Smooth muscle cell (in vitro differentiated cells): Measurements from ENCODE around the gene MGAT5. TPM values are rescaled to one million over a fixed set of nuclear protein-coding genes. Genes with fewer than 3 reads are reported as not detected.

Experiments
- DNase-seq: peaks from one replicate; lab custom pipeline; 2025; ENCODE audit not compliant: unreplicated experiment; lab: John Stamatoyannopoulos, UW
- H2AFZ ChIP-seq: fragments of 200-600 bp; sonication (generic); 2 replicates; pipeline ENCODE4 v1.6.0; 2016; ENCODE audit warnings: antibody characterized with exemption, low read depth, mild to moderate bottlenecking
- H3F3A ChIP-seq: fragments of 200-600 bp; sonication (generic); 2 replicates; pipeline ENCODE4 v1.6.0; 2017; ENCODE audit warnings: antibody characterized with exemption, low read depth
- H3K27ac ChIP-seq: fragments of 200-600 bp; sonication (generic); 2 replicates; pipeline ENCODE4 v1.5.1; 2016; ENCODE audit warnings: low read depth, mild to moderate bottlenecking
- H3K27me3 ChIP-seq: fragments of 200-600 bp; sonication (generic); 2 replicates; pipeline ENCODE4 v1.6.1; 2016; ENCODE audit warnings: low read depth, mild to moderate bottlenecking
- H3K36me3 ChIP-seq: fragments of 200-600 bp; sonication (generic); 2 replicates; pipeline ENCODE4 v1.5.1; 2016; ENCODE audit warnings: low read depth
- H3K4me1 ChIP-seq: fragments of 200-600 bp; sonication (generic); 2 replicates; pipeline ENCODE4 v1.5.1; 2016; ENCODE audit warnings: low read depth
- H3K4me2 ChIP-seq: fragments of 200-600 bp; sonication (generic); 2 replicates; pipeline ENCODE4 v1.6.0; 2016; ENCODE audit warnings: mild to moderate bottlenecking
- H3K4me3 ChIP-seq: fragments of 200-600 bp; sonication (generic); 2 replicates; pipeline ENCODE4 v1.5.1; 2016; ENCODE audit warnings: mild to moderate bottlenecking
- H3K79me2 ChIP-seq: fragments of 200-600 bp; sonication (generic); 2 replicates; pipeline ENCODE4 v1.6.0; 2016; ENCODE audit warnings: low read depth, mild to moderate bottlenecking
- H3K9ac ChIP-seq: fragments of 200-600 bp; sonication (generic); 2 replicates; pipeline ENCODE4 v1.6.0; 2016; ENCODE audit warnings: low read depth
- H3K9me3 ChIP-seq: fragments of 200-600 bp; sonication (generic); replicated peaks from 2 replicates; pipeline ENCODE4 v1.5.1; 2016; ENCODE audit warnings: low read depth
- H4K20me1 ChIP-seq: fragments of 200-600 bp; sonication (generic); 2 replicates; pipeline ENCODE4 v1.6.0; 2016; ENCODE audit warnings: low read depth
- WGBS: methylation state at CpG from one replicate; pipeline ENCODE4 v1.1.7; 2016; ENCODE audit warnings: low lambda C conversion rate; 5-methylcytosine and 5-hydroxymethylcytosine counted together
- polyA plus RNA-seq: library from polyadenylated mRNA; unstranded; fragments of >200 nt; fragmentation: Nextera tagmentation; extraction: Ambion mirVana; gene quantifications from 2 replicates; pipeline ENCODE4 v1.2.1, GENCODE V29; 2016
- total RNA-seq: library from RNA; depleted of rRNA; stranded (reverse); fragments of >200 nt; gene quantifications from 2 replicates; pipeline ENCODE4 v1.2.3, GENCODE V29; 2014
- TF ChIP-seq, protein P1 (sequence below): fragments of 200-600 bp; sonication (generic); IDR thresholded peaks from 2 replicates; pipeline ENCODE4 v1.5.1; 2017; ENCODE audit warnings: borderline replicate concordance, mild to moderate bottlenecking, antibody characterized with exemption; ENCODE audit not compliant: insufficient read depth, poor library complexity, severe bottlenecking

Gene MGAT5
- total and polyA plus RNA-seq, 2 experiments from 2014 or later, result 4.5 to 33.8 TPM

DNA sequence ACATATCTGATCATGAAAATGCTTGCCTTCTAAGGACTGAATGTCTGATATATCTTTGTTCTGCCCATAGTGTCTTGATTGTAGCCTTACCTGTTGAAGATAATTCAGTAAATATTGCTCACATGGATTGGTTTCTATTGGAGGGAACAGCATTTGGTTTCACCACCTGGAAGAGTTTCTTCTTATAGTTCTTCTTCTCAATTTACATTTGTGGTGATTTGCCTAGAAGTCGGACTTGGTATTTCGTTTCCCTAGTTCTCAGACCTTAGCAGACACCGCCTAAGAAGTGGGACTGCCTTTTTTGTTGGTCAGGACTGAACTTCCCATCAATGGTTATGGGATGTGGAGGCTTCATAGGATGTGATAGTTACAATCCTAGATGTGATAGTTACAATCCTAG is 20.2 kb downstream of the MGAT5 start:
- no peak for DNase-seq
- Histone ChIP-seq H3K9ac (no peak overlapping the region), H3F3A (no peaks in the 10 kb centered on the region), H3K4me1 (no peaks in the 10 kb centered on the region), H3K9me3 (no peaks in the 10 kb centered on the region), H2AFZ (no peak overlapping the region), H3K4me3 (no peak overlapping the region), H3K79me2 (no peaks in the 10 kb centered on the region), H3K27ac (no peak overlapping the region), H3K36me3 (no peaks in the 10 kb centered on the region), H3K27me3 (no peaks in the 10 kb centered on the region), H3K4me2 (no peak overlapping the region), H4K20me1 (no peaks in the 10 kb centered on the region)
- WGBS, result 99% methylated on average over 3 of the region's 3 CpGs
- TF ChIP-seq, protein P1, sequence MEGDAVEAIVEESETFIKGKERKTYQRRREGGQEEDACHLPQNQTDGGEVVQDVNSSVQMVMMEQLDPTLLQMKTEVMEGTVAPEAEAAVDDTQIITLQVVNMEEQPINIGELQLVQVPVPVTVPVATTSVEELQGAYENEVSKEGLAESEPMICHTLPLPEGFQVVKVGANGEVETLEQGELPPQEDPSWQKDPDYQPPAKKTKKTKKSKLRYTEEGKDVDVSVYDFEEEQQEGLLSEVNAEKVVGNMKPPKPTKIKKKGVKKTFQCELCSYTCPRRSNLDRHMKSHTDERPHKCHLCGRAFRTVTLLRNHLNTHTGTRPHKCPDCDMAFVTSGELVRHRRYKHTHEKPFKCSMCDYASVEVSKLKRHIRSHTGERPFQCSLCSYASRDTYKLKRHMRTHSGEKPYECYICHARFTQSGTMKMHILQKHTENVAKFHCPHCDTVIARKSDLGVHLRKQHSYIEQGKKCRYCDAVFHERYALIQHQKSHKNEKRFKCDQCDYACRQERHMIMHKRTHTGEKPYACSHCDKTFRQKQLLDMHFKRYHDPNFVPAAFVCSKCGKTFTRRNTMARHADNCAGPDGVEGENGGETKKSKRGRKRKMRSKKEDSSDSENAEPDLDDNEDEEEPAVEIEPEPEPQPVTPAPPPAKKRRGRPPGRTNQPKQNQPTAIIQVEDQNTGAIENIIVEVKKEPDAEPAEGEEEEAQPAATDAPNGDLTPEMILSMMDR, result no peak

- Histone ChIP-seq H3K9me3 (no peaks in the 10 kb centered on the region), H3K4me1 (no peaks in the 10 kb centered on the region), H4K20me1 (no peaks in the 10 kb centered on the region), H3K4me2 (no peak overlapping the region), H3F3A (no peaks in the 10 kb centered on the region), H3K9ac (no peak overlapping the region), H2AFZ (no peak overlapping the region), H3K4me3 (no peak overlapping the region), H3K79me2 (no peaks in the 10 kb centered on the region), H3K36me3 (no peaks in the 10 kb centered on the region), H3K27ac (no peak overlapping the region), H3K27me3 (no peaks in the 10 kb centered on the region)
- no peak for DNase-seq
- 86% methylated on average over 7 of the region's 7 CpGs for WGBS
- TF ChIP-seq, protein P1, result no peak
These were observed 21.4 kb downstream of the MGAT5 start for GRCh38 chr2:134275058-134275862.

DNA sequence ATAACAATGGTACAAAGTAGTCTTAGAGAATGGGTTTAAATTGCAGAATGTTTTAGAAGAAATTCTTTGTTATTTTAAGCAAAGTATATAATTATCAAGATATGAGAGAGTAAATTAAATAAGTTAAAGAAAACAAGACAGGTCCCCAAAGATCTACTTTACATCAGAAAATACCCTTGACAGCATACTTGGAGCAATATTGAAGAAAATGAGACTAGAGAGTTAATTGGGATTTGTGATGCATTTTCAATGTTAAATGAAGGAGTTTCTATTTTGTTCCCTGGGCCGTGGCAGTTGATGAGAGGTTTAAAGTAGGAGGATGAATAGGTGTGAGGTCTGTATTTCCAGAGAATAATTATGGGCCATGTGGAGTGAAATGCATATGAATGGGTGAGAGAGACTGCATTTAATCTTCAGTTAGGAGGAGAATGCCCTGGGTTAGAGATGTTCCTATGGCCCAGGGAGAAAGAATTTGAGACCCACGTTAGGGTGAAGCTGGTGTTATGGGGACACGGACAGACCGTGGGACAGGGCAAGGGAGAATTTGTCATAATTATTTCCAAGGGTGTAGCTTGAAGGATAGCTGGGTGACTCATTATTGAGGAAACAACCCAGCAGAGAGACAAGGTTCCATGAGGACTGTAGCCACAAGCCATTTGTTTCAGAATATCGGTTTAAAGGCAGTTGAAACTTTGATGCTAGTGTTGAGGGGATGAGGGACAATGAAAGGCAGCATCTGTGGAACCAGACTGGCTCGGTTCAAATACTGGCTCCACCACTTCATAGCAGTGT is 22.7 kb downstream of the MGAT5 start:
- no peaks in the 10 kb centered on the region for H3K4me1 ChIP-seq
- WGBS, result 61% methylated on average over 6 of the region's 6 CpGs
- no peaks in the 10 kb centered on the region for H3K27me3 ChIP-seq
- H4K20me1 ChIP-seq, result no peaks in the 10 kb centered on the region
- no peaks in the 10 kb centered on the region for H3K9me3 ChIP-seq
- H3K4me3 ChIP-seq, result no peak overlapping the region
- no peaks in the 10 kb centered on the region for H3K79me2 ChIP-seq
- no peak for DNase-seq
- TF ChIP-seq, protein P1, result no peak
- H3K4me2 ChIP-seq, result no peak overlapping the region
- no peak overlapping the region for H3K27ac ChIP-seq
- H3K36me3 ChIP-seq, result no peaks in the 10 kb centered on the region
- no peaks in the 10 kb centered on the region for H3F3A ChIP-seq
- no peak overlapping the region for H2AFZ ChIP-seq
- H3K9ac ChIP-seq, result no peak overlapping the region
